ENCODE data around the gene TCP11X1. TPM values are rescaled to one million over a fixed set of nuclear protein-coding genes. Genes with fewer than 3 reads are reported as not detected.
"Not testable (repeated sequence)": the region's sequence is repeated elsewhere in the genome, so short reads cannot be mapped to it uniquely, and the experiment has no call there.

The TCP11X1 gene
- total RNA-seq = not detected in 2 replicates

DNA sequence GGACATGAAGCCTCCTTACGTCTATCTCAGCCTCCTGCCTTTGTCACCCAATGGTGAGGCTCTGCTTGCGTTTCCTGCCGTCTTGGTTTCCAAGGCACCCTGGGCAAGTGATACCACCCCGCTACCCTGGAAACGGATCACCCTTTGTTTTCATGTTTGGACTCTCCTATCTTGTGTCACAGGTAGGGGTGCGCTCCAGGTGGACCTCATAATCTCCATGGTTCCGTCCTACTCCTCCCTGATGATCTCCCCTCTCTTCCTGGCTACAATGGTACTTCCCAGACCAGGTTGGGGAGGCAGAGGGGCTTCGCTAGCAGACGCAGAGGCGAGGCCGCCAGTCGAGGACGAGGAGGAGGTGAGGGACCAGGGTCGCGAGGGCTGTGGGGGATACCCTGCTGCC, at the start of gene TCP11X1:
TCP11X1 (plus strand) TSS at position 316 of the 400 bp plus-strand sequence.
- not testable (repeated sequence) for DNase-seq (ENCODE audit: extremely low read depth, low read depth, low spot score)

GRCh38 chrX:102185967-102186720, 29.0 kb upstream of the TCP11X1 start:
- no peak for DNase-seq (ENCODE audit: extremely low read depth, low read depth, low spot score)

DNA sequence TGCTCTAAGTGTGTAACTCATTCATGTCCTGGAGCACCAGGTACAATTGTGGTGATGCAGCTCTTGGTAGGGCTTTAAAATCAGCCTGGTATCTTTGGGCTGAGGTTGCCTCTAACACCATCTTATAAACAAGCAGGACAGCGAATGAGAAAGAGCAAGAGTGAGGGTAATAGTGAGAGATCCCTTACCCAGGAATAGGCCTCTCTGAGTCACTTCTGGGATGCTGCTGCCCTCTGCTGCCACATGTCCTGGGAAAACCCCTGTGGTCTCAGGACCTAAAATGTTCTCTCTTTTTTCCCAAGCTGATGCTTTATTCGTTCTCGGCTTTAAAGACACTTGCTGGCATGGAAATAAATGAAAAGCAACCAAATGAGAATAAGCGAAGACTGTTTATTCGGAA, 7.2 kb upstream of the TCP11X1 start:
- not testable (repeated sequence) for DNase-seq (ENCODE audit: extremely low read depth, low read depth, low spot score)

DNA sequence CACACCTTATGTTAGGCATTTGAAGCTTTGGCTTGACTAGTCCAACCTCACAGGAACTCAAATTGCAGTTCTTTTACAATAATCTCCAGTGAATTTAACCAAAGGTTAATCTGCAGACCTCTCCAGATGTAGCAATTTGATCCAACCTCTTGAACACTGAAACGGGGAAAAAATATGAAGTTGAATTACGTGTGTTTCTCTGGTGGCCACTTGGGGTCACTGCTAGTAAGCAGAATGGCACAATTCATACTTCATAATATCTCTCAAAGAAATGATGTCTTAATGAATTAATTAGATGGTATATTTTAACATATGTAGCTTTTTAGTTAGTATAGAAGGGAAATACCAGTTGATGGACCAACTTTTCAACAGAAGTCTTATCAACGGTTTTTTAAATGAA, 1.4 kb downstream of the TCP11X1 start:
- DNase-seq (ENCODE audit: extremely low read depth, low read depth, low spot score) = not testable (repeated sequence)

DNA sequence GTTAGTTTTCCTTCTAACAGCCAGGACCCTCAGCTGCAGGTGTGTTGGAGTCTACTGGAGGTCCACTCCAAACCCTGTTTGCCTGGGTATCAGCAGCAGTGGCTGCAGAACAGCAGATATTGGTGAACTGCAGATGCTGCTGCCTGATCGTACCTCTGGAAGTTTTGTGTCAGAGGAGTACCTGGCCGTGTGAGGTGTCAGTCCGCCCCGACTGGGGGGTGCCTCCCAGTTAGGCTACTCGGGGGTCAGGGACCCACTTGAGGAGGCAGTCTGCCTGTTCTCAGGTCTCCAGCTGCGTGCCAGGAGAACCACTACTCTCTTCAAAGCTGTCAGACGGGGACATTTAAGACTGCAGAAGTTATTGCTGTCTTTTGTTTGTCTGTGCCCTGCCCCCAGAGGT, 20.6 kb downstream of the TCP11X1 start:
- not testable (repeated sequence) for DNase-seq (ENCODE audit: extremely low read depth, low read depth, low spot score)

GRCh38 chrX:102240265-102240664, 25.2 kb downstream of the TCP11X1 start:
- DNase-seq (ENCODE audit: extremely low read depth, low read depth, low spot score) = not testable (repeated sequence)

DNA sequence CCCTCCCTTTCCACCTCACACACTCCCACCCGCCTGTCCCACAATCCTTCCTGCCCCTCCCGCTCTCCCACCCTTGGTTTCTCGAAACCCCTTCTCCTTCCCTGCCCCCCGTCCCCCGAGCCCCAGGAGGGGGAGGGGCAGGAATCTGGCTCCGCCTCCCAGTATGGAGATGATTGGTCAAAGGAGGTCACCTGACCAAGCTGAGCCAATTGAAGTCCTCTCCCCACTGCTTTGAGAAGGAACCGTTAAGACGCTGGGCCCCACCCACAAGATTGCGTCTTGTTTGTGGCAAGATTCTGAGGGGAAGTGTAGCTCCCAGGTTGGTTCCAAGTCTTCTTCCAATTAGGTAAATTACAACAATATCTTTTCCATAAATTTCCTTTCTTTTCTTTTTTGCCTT, 31.8 kb downstream of the TCP11X1 start, which contains the start of gene NXF2:
NXF2 (plus strand) TSS at position 275 of the 400 bp plus-strand sequence. CDS start 59,912 bp downstream, outside the sequence.
- DNase-seq (ENCODE audit: extremely low read depth, low read depth, low spot score) = not testable (repeated sequence)

GRCh38 chrX:102272231-102272630, 57.1 kb downstream of the TCP11X1 start:
- not testable (repeated sequence) for DNase-seq (ENCODE audit: extremely low read depth, low read depth, low spot score)

Other genes with a start within 250 kb of the TCP11X1 start
- not detected in 2 replicates for gene TCEAL2, start 89.6 kb upstream of the TCP11X1 start, total RNA-seq
- not detected in 2 replicates for gene TCEAL6, start 72.8 kb upstream of the TCP11X1 start, total RNA-seq
- 0.47 TPM in 1 of 2 replicates, not detected in the other for gene BEX5, start 59.3 kb upstream of the TCP11X1 start, total RNA-seq
- not detected in 2 replicates for gene NXF2, start 31.9 kb downstream of the TCP11X1 start, total RNA-seq
- gene NXF2B, start 224.7 kb downstream of the TCP11X1 start, total RNA-seq = not detected in 2 replicates